ENCODE measurements around the gene OR4Q2. TPM values are rescaled to one million over a fixed set of nuclear protein-coding genes. Genes with fewer than 3 reads are reported as not detected.

The OR4Q2 gene
- total RNA-seq, 1 donor from 2014 or later = not detected

GRCh38 chr14:20044243-20044642 is 42.3 kb downstream of the OR4Q2 start:
- no peaks in the 10 kb centered on the region for H3K27me3 Mint-ChIP-seq
- no peak overlapping the region for H3K27ac Mint-ChIP-seq
- H3K9me3 Mint-ChIP-seq (ENCODE audit: low read depth) = peaks cover 51% of the 10 kb centered on the region
- no peaks in the 10 kb centered on the region for H3K36me3 Mint-ChIP-seq (ENCODE audit: insufficient read depth)
- no peak overlapping the region for H3K4me3 Mint-ChIP-seq (ENCODE audit: low read depth)
- H3K4me1 Mint-ChIP-seq (ENCODE audit: low read depth) = no peaks in the 10 kb centered on the region
- no peak for DNase-seq (ENCODE audit: low spot score, unreplicated experiment)
- no peak for TF ChIP-seq CTCF (IDR thresholded peaks at IDR 0.05; ENCODE audit: unreplicated experiment)

- H3K27ac Mint-ChIP-seq = no peak overlapping the region
- DNase-seq (ENCODE audit: low spot score, unreplicated experiment) = no peak
- H3K9me3 Mint-ChIP-seq (ENCODE audit: low read depth) = peaks cover 52% of the 10 kb centered on the region
- TF ChIP-seq CTCF (IDR thresholded peaks at IDR 0.05; ENCODE audit: unreplicated experiment) = no peak
- H3K4me3 Mint-ChIP-seq (ENCODE audit: low read depth) = no peak overlapping the region
- H3K4me1 Mint-ChIP-seq (ENCODE audit: low read depth) = no peaks in the 10 kb centered on the region
- H3K36me3 Mint-ChIP-seq (ENCODE audit: insufficient read depth) = no peaks in the 10 kb centered on the region
- H3K27me3 Mint-ChIP-seq = no peaks in the 10 kb centered on the region
Observed at GRCh38 chr14:20048202-20048601, 46.2 kb downstream of the OR4Q2 start.

Other genes starting within 250 kb of the OR4Q2 start
- gene OR4M1, start 228.7 kb upstream of the OR4Q2 start, total RNA-seq = not detected in 2 replicates
- gene OR4N2, start 198.4 kb upstream of the OR4Q2 start, total RNA-seq = not detected in 2 replicates
- not detected in 2 replicates for gene OR4K2, start 127.0 kb upstream of the OR4Q2 start, total RNA-seq
- gene OR4K5, start 81.6 kb upstream of the OR4Q2 start, total RNA-seq = not detected in 2 replicates
- not detected in 2 replicates for gene OR4K1, start 71.2 kb upstream of the OR4Q2 start, total RNA-seq
- gene OR4K15, start 26.6 kb upstream of the OR4Q2 start, total RNA-seq = not detected in 2 replicates
- not detected in 2 replicates for gene OR4K14, start 17.1 kb downstream of the OR4Q2 start, total RNA-seq
- gene OR4K13, start 33.9 kb downstream of the OR4Q2 start, total RNA-seq = not detected in 2 replicates
- gene OR4L1, start 57.9 kb downstream of the OR4Q2 start, total RNA-seq = not detected in 2 replicates
- not detected in 2 replicates for gene OR4K17, start 108.6 kb downstream of the OR4Q2 start, total RNA-seq
- gene OR4N5, start 136.7 kb downstream of the OR4Q2 start, total RNA-seq = not detected in 2 replicates
- gene OR11G2, start 188.7 kb downstream of the OR4Q2 start, total RNA-seq = not detected in 2 replicates
- gene OR11H6, start 221.5 kb downstream of the OR4Q2 start, total RNA-seq = not detected in 2 replicates
- gene OR11H7, start 226.8 kb downstream of the OR4Q2 start, total RNA-seq = not detected in 2 replicates
- gene OR11H4, start 237.1 kb downstream of the OR4Q2 start, total RNA-seq = not detected in 2 replicates

Data from progenitor cell of endocrine pancreas (in vitro differentiated cells).